ENCODE measurements around the gene TMEM126B. TPM values are rescaled to one million over a fixed set of nuclear protein-coding genes. Genes with fewer than 3 reads are reported as not detected.

Gene TMEM126B
- total RNA-seq, 6 experiments from 2014 or later, result 14.3 to 28.5 (median 22.3) TPM

DNA sequence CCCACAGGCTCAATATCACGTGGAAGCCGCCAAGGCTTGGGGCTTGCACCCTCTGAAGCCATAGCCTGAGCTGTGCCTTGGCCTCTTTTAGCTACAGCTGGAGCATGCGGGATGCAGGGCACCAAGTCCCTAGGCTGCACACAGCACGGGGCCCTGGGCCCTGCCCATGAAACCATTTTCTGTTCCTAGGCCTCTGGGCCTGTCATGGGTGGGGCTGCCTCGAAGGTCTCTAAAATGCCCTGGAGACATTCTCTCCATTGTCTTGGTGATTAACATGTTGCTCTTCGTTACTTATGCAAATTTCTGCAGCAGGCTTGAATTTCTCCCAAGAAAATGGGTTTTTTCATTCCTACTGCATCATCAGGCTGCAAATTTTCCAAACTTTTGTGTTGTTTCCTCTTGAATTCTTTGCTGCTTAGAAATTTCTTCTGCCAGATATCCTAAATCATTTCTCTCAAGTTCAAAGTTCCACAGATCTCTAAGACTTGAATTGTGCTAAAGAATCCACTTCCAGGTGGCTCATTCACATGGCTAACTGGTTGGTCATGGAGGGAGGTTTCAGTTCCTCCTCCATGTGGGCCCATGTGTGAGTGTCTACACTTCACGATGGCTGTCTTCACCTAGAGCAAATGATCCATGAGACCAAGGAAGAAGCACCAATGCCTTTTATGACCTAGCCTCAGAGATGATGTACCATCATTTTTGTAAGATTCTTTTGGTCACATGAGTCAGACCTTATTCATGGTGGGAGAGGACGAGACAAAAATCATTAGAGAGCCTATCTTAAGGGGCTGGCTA lies 43.9 kb downstream of the TMEM126B start:
- TF ChIP-seq, protein P1, sequence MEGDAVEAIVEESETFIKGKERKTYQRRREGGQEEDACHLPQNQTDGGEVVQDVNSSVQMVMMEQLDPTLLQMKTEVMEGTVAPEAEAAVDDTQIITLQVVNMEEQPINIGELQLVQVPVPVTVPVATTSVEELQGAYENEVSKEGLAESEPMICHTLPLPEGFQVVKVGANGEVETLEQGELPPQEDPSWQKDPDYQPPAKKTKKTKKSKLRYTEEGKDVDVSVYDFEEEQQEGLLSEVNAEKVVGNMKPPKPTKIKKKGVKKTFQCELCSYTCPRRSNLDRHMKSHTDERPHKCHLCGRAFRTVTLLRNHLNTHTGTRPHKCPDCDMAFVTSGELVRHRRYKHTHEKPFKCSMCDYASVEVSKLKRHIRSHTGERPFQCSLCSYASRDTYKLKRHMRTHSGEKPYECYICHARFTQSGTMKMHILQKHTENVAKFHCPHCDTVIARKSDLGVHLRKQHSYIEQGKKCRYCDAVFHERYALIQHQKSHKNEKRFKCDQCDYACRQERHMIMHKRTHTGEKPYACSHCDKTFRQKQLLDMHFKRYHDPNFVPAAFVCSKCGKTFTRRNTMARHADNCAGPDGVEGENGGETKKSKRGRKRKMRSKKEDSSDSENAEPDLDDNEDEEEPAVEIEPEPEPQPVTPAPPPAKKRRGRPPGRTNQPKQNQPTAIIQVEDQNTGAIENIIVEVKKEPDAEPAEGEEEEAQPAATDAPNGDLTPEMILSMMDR (IDR thresholded peaks at IDR 0.05), result no peak
- 66% methylated on average over 4 of the region's 8 CpGs for WGBS (ENCODE audit: insufficient coverage, low coverage, low lambda C conversion rate, missing lambda C conversion rate)
- intact Hi-C loops (cut with DNase I), result no loop called here
- DNase-seq (no peak), ATAC-seq (no peak)
- no peaks in the 10 kb centered on the region for H3K36me3 ChIP-seq
- H3K27ac ChIP-seq, result no peak overlapping the region
- no peaks in the 10 kb centered on the region for H3K27me3 ChIP-seq
- no peaks in the 10 kb centered on the region for H3K9me3 ChIP-seq
- no peak overlapping the region for H3K4me3 ChIP-seq
- H3K4me1 ChIP-seq, result peaks cover 0 to 9% (median 0%) of the 10 kb centered on the region in 4 donors

DNA sequence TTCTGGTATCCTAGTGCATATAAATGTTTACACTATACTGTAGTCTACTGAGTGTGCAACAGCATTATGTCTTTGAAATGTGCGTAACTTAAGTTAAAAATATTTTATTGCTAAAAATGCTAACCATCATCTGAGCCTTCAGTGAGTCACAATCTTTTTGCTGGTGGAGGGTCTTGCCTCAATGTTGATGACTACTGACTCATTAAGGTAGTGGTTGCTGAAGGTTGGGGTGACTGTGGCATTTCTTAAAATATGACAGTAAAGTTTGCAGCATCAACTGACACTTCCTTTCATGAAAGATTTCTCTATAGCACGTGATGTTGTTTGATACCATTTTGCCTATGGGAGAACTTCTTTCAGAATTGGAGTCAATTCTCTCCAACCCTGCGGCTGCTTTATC lies 45.0 kb downstream of the TMEM126B start:
- no peak overlapping the region for H3K27ac ChIP-seq
- no peaks in the 10 kb centered on the region for H3K9me3 ChIP-seq
- H3K4me1 ChIP-seq, result peaks cover 0 to 9% (median 0%) of the 10 kb centered on the region in 4 donors
- TF ChIP-seq POLR2A (IDR thresholded peaks at IDR 0.05), result no peak
- intact Hi-C loops (cut with DNase I), result no loop called here
- H3K27me3 ChIP-seq, result no peaks in the 10 kb centered on the region
- no peaks in the 10 kb centered on the region for H3K36me3 ChIP-seq
- no peak overlapping the region for H3K4me3 ChIP-seq
- DNase-seq (no peak), ATAC-seq (no peak)
- 86% methylated on average over 3 of the region's 3 CpGs for WGBS (ENCODE audit: insufficient coverage, low coverage, low lambda C conversion rate, missing lambda C conversion rate)

DNA sequence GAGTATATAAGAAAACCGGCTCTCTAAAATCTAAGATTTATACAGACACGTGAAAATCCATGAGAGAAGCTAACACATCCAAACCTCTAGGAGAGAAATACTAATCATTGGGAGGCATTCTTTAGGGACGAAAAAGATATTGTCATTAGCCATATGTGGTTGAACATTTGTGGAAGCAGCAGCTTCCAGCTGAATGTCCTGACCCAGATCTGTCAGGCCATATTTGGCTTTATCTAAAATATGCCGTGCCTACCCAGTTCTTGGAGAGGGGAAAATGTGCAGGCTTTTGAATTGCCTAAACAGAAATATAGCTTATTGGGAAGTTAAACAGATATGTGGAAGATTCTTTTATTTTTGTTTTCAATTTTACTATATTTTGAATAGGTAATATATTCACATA lies 51.2 kb downstream of the TMEM126B start:
- H3K4me1 ChIP-seq, result no peaks in the 10 kb centered on the region
- no peak overlapping the region for H3K27ac ChIP-seq
- no peak for ATAC-seq
- H3K4me3 ChIP-seq, result no peak overlapping the region
- no peak for DNase-seq
- intact Hi-C loops (cut with DNase I), result no loop called here
- TF ChIP-seq, protein P1 (IDR thresholded peaks at IDR 0.05), result no peak
- TF ChIP-seq POLR2A (IDR thresholded peaks at IDR 0.05), result no peak
- H3K36me3 ChIP-seq, result no peaks in the 10 kb centered on the region
- no peaks in the 10 kb centered on the region for H3K9me3 ChIP-seq
- no peaks in the 10 kb centered on the region for H3K27me3 ChIP-seq
- WGBS (ENCODE audit: insufficient coverage, low coverage, low lambda C conversion rate, missing lambda C conversion rate), result 58% methylated on average over 4 of the region's 4 CpGs

DNA sequence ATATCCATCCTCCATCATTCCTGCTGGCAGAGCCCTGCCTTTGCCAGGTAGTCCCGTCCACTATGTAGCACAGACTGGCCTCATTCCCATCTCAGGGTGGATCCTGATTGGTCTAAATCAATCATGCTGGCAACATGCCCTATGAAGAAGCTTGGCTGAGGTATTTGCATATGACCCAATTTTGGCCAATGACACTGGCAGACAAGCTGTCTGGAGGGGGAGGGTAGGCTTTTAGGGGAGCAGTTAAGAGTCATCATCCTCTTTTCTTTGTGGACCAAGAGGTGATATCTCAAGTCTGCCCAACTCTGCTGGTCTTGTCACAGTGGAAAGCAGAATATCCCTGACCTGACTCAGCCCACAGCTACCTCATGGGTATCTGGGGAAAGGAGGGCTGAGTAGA lies 52.5 kb downstream of the TMEM126B start:
- TF ChIP-seq, protein P1 (IDR thresholded peaks at IDR 0.05), result no peak
- no peak for TF ChIP-seq POLR2A (IDR thresholded peaks at IDR 0.05)
- intact Hi-C loops (cut with DNase I), result no loop called here
- 14% methylated on average over 1 of the region's 1 CpG for WGBS (ENCODE audit: insufficient coverage, low coverage, low lambda C conversion rate, missing lambda C conversion rate)
- H3K27ac ChIP-seq, result no peak overlapping the region
- peak in 1 of 4 donors; percentile 30 for ATAC-seq
- DNase-seq, result peak in 1 of 3 donors; percentile 46
- no peak overlapping the region for H3K4me3 ChIP-seq
- H3K9me3 ChIP-seq, result no peaks in the 10 kb centered on the region
- H3K36me3 ChIP-seq, result no peaks in the 10 kb centered on the region
- H3K27me3 ChIP-seq, result no peaks in the 10 kb centered on the region
- no peaks in the 10 kb centered on the region for H3K4me1 ChIP-seq
